ENCODE results near the gene CEMIP. TPM values are rescaled to one million over a fixed set of nuclear protein-coding genes. Genes with fewer than 3 reads are reported as not detected.

The CEMIP gene
- total and polyA plus RNA-seq, 2 of the 13 experiments (the other 11 are each of a cell fraction or from before 2014, with no cell fraction given): 4.3 to 28.5 TPM

DNA sequence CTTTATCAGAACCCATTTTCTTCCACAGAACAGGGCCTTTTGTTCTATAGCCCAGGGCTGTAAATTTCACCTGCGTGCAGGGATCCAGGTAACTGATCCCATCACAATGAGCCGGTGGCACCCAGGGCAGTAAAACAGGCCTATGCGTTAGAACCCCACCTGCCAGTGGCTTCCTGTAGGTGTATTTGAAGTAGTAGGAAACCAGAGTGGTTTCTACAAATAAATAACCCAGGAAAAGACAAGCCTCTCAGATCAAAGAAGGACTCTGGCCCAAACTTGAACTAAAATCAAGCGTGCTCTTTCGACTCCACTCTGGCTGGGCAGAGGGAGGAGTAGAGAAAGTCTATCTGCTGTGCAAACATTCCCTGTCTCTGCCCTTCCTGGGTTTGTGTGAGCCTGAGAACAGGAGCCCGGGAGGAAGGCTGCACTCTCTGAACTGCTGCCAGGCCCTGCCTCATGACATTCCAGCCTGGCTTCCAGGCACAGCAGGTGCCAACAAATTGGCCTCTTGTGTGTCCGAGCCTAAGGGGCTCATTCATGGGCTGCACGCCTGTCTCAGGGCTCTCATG is 77.7 kb downstream of the CEMIP start (continued):
- TF ChIP-seq, protein P1, sequence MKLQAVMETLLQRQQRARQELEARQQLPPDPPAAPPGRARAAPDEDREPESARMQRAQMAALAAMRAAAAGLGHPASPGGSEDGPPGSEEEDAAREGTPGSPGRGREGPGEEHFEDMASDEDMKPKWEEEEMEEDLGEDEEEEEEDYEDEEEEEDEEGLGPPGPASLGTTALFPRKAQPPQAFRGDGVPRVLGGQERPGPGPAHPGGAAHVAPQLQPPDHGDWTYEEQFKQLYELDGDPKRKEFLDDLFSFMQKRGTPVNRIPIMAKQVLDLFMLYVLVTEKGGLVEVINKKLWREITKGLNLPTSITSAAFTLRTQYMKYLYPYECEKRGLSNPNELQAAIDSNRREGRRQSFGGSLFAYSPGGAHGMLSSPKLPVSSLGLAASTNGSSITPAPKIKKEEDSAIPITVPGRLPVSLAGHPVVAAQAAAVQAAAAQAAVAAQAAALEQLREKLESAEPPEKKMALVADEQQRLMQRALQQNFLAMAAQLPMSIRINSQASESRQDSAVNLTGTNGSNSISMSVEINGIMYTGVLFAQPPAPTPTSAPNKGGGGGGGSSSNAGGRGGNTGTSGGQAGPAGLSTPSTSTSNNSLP (IDR thresholded peaks at IDR 0.05; ENCODE audit: low read depth, low read length): no peak
- no peak for TF ChIP-seq RBFOX2 (IDR thresholded peaks at IDR 0.05; ENCODE audit: low read depth, low read length)
- TF ChIP-seq ZNF781 (CRISPR knock-in tag; IDR thresholded peaks at IDR 0.05; ENCODE audit: borderline replicate concordance, not compliant biosample characterization): no peak
- TF ChIP-seq THYN1 (CRISPR knock-in tag; IDR thresholded peaks at IDR 0.05; ENCODE audit: borderline replicate concordance, low read depth): no peak
- TF ChIP-seq FOXK2 (IDR thresholded peaks at IDR 0.05): no peak
- TF ChIP-seq, protein P2, sequence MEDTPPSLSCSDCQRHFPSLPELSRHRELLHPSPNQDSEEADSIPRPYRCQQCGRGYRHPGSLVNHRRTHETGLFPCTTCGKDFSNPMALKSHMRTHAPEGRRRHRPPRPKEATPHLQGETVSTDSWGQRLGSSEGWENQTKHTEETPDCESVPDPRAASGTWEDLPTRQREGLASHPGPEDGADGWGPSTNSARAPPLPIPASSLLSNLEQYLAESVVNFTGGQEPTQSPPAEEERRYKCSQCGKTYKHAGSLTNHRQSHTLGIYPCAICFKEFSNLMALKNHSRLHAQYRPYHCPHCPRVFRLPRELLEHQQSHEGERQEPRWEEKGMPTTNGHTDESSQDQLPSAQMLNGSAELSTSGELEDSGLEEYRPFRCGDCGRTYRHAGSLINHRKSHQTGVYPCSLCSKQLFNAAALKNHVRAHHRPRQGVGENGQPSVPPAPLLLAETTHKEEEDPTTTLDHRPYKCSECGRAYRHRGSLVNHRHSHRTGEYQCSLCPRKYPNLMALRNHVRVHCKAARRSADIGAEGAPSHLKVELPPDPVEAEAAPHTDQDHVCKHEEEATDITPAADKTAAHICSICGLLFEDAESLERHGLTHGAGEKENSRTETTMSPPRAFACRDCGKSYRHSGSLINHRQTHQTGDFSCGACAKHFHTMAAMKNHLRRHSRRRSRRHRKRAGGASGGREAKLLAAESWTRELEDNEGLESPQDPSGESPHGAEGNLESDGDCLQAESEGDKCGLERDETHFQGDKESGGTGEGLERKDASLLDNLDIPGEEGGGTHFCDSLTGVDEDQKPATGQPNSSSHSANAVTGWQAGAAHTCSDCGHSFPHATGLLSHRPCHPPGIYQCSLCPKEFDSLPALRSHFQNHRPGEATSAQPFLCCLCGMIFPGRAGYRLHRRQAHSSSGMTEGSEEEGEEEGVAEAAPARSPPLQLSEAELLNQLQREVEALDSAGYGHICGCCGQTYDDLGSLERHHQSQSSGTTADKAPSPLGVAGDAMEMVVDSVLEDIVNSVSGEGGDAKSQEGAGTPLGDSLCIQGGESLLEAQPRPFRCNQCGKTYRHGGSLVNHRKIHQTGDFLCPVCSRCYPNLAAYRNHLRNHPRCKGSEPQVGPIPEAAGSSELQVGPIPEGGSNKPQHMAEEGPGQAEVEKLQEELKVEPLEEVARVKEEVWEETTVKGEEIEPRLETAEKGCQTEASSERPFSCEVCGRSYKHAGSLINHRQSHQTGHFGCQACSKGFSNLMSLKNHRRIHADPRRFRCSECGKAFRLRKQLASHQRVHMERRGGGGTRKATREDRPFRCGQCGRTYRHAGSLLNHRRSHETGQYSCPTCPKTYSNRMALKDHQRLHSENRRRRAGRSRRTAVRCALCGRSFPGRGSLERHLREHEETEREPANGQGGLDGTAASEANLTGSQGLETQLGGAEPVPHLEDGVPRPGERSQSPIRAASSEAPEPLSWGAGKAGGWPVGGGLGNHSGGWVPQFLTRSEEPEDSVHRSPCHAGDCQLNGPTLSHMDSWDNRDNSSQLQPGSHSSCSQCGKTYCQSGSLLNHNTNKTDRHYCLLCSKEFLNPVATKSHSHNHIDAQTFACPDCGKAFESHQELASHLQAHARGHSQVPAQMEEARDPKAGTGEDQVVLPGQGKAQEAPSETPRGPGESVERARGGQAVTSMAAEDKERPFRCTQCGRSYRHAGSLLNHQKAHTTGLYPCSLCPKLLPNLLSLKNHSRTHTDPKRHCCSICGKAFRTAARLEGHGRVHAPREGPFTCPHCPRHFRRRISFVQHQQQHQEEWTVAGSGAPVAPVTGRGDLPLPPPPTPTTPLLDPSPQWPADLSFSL (CRISPR knock-in tag; IDR thresholded peaks at IDR 0.05): peak; percentile 45; the same call in 1 of the 2 replicates
- TF ChIP-seq SMYD3 (CRISPR knock-in tag; IDR thresholded peaks at IDR 0.05): no peak
- peak; percentile 83 for TF ChIP-seq TFE3 (CRISPR knock-in tag; IDR thresholded peaks at IDR 0.05)
- TF ChIP-seq ZNF121 (CRISPR knock-in tag; IDR thresholded peaks at IDR 0.05): no peak
- TF ChIP-seq SOX13 (IDR thresholded peaks at IDR 0.05): peak; percentile 12; the same call in 1 of the 2 replicates
- peak in 1 of 2 experiments; percentile 83; a peak in 2 of 4 replicates for TF ChIP-seq SOX13 (CRISPR knock-in tag; conservative IDR thresholded peaks at IDR 0.05 in 1 of 2, IDR thresholded peaks at IDR 0.05 in 1 of 2)
- TF ChIP-seq ZNF292 (CRISPR knock-in tag; IDR thresholded peaks at IDR 0.05; ENCODE audit: borderline replicate concordance, low read depth): peak; percentile 87; the same call in 1 of the 2 replicates
- 0 out of 2 replicates have a peak, but pooled peaks have one; percentile 44 for TF ChIP-seq ZNF766 (CRISPR knock-in tag; IDR thresholded peaks at IDR 0.05; ENCODE audit: borderline replicate concordance)
- peak; percentile 19; the same call in 1 of the 2 replicates for TF ChIP-seq ATF1 (CRISPR knock-in tag; IDR thresholded peaks at IDR 0.05)
- no peak for TF ChIP-seq SOX6 (IDR thresholded peaks at IDR 0.05)
- TF ChIP-seq SOX6 (CRISPR knock-in tag; IDR thresholded peaks at IDR 0.05): peak; percentile 80
- TF ChIP-seq, protein P3, sequence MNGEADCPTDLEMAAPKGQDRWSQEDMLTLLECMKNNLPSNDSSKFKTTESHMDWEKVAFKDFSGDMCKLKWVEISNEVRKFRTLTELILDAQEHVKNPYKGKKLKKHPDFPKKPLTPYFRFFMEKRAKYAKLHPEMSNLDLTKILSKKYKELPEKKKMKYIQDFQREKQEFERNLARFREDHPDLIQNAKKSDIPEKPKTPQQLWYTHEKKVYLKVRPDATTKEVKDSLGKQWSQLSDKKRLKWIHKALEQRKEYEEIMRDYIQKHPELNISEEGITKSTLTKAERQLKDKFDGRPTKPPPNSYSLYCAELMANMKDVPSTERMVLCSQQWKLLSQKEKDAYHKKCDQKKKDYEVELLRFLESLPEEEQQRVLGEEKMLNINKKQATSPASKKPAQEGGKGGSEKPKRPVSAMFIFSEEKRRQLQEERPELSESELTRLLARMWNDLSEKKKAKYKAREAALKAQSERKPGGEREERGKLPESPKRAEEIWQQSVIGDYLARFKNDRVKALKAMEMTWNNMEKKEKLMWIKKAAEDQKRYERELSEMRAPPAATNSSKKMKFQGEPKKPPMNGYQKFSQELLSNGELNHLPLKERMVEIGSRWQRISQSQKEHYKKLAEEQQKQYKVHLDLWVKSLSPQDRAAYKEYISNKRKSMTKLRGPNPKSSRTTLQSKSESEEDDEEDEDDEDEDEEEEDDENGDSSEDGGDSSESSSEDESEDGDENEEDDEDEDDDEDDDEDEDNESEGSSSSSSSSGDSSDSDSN (CRISPR knock-in tag; IDR thresholded peaks at IDR 0.05): no peak
